ENCODE data around the gene INO80B.
"Not testable (repeated sequence)": the region's sequence is repeated elsewhere in the genome, so short reads cannot be mapped to it uniquely, and the experiment has no call there.

Gene INO80B

GRCh38 chr2:74426181-74426758 lies 28.6 kb upstream of the INO80B start:
- no peak for DNase-seq

GRCh38 chr2:74427551-74427950 lies 27.3 kb upstream of the INO80B start:
- DNase-seq = no peak

GRCh38 chr2:74428675-74429074 lies 26.2 kb upstream of the INO80B start:
- DNase-seq = no peak

- no peak for DNase-seq
Measured at GRCh38 chr2:74429487-74430451, 25.1 kb upstream of the INO80B start.

- no peak for DNase-seq
Measured at GRCh38 chr2:74430502-74430901, 24.4 kb upstream of the INO80B start.

GRCh38 chr2:74436111-74436805 lies 18.6 kb upstream of the INO80B start:
- no peak for DNase-seq

- no peak for DNase-seq
Measured at GRCh38 chr2:74436848-74437695, 17.8 kb upstream of the INO80B start.

GRCh38 chr2:74438248-74438647 lies 16.6 kb upstream of the INO80B start:
- DNase-seq = no peak

- peak; percentile 76 for DNase-seq
Measured at GRCh38 chr2:74439373-74439772, 15.5 kb upstream of the INO80B start.

GRCh38 chr2:74439803-74440377 lies 15.0 kb upstream of the INO80B start:
- DNase-seq = no peak

- DNase-seq = peak; percentile 47
Measured at GRCh38 chr2:74440378-74441169, 14.3 kb upstream of the INO80B start.

- no peak for DNase-seq
Measured at GRCh38 chr2:74441170-74441689, 13.7 kb upstream of the INO80B start.

- DNase-seq = no peak
Measured at GRCh38 chr2:74441690-74442482, 13.0 kb upstream of the INO80B start, which contains the start of gene RTKN. Gene RTKN, minus strand, starts transcription at chr2:74441937. Its CDS starts 121 bp downstream, at chr2:74441816.

GRCh38 chr2:74442483-74443297 lies 12.2 kb upstream of the INO80B start:
- not testable (repeated sequence) for DNase-seq

- DNase-seq = no peak
Measured at GRCh38 chr2:74444498-74445318, 10.2 kb upstream of the INO80B start.

- DNase-seq = no peak
Measured at GRCh38 chr2:74447230-74447999, 7.5 kb upstream of the INO80B start.

- DNase-seq = no peak
Measured at GRCh38 chr2:74448771-74449170, 6.1 kb upstream of the INO80B start.
